ENCODE data around the gene HSPG2.

- TF ChIP-seq CTCF (IDR thresholded peaks at IDR 0.05): no peak
- no peak for TF ChIP-seq ZFX (IDR thresholded peaks at IDR 0.05; ENCODE audit: borderline replicate concordance)
Measured at GRCh38 chr1:21904454-21904703, 32.7 kb downstream of the HSPG2 start.

All from 22Rv1 (cell line).